ENCODE data around the gene CD4. TPM values are rescaled to one million over a fixed set of nuclear protein-coding genes. Genes with fewer than 3 reads are reported as not detected.

The CD4 gene
- total RNA-seq, 2 donors from 2014 or later, result 0.77 to 1.3 TPM

- Histone ChIP-seq H3K27ac (ENCODE audit: low read depth, low read length) (no peak overlapping the region), H3K36me3 (ENCODE audit: control insufficient read depth, insufficient read depth, low read length) (peaks cover 66% of the 10 kb centered on the region), H3K9ac (ENCODE audit: extremely low read depth, low read length, poor library complexity, severe bottlenecking) (no peak overlapping the region), H3K4me1 (ENCODE audit: control insufficient read depth, insufficient read depth, low read length) (no peaks in the 10 kb centered on the region), H3K4me3 (ENCODE audit: low read length) (no peak overlapping the region), H3K9me3 (ENCODE audit: control insufficient read depth, low read length) (no peaks in the 10 kb centered on the region), H3K27me3 (ENCODE audit: control insufficient read depth, insufficient read depth, low read length, poor library complexity, severe bottlenecking) (no peaks in the 10 kb centered on the region)
- H3K9me3 Mint-ChIP-seq, result no peaks in the 10 kb centered on the region
- no peak overlapping the region for H3K27ac Mint-ChIP-seq
- DNase-seq, result no peak
- WGBS, 2 experiments (ENCODE audit: insufficient coverage in 1 of 2, insufficient read length in 1 of 2), result 100% methylated on average over 1 of the region's 1 CpG; no CpG with 5 or more reads in 1 of the 2 experiments
- H3K27me3 Mint-ChIP-seq (ENCODE audit: insufficient read depth), result peaks cover 10% of the 10 kb centered on the region
- no peak overlapping the region for H3K4me3 Mint-ChIP-seq
- peaks cover 71% of the 10 kb centered on the region for H3K36me3 Mint-ChIP-seq (ENCODE audit: low read depth)
- peaks cover 6% of the 10 kb centered on the region for H3K4me1 Mint-ChIP-seq
- TF ChIP-seq CTCF (conservative IDR thresholded peaks at IDR 0.05), result no peak
Measured at GRCh38 chr12:6834254-6834653, 44.9 kb downstream of the CD4 start.

- no peak for DNase-seq
- Histone ChIP-seq H3K4me1 (ENCODE audit: control insufficient read depth, insufficient read depth, low read length) (peaks cover 2% of the 10 kb centered on the region), H3K27ac (ENCODE audit: low read depth, low read length) (no peak overlapping the region), H3K27me3 (ENCODE audit: control insufficient read depth, insufficient read depth, low read length, poor library complexity, severe bottlenecking) (no peaks in the 10 kb centered on the region), H3K4me3 (ENCODE audit: low read length) (no peak overlapping the region), H3K9ac (ENCODE audit: extremely low read depth, low read length, poor library complexity, severe bottlenecking) (no peak overlapping the region), H3K36me3 (ENCODE audit: control insufficient read depth, insufficient read depth, low read length) (peaks cover 69% of the 10 kb centered on the region), H3K9me3 (ENCODE audit: control insufficient read depth, low read length) (no peaks in the 10 kb centered on the region)
- 80 to 93% methylated on average over 3 to 5 of the region's 5 CpGs for WGBS, 2 experiments (ENCODE audit: insufficient coverage in 1 of 2, insufficient read length in 1 of 2)
- Mint-ChIP-seq H3K27me3 (ENCODE audit: insufficient read depth) (peaks cover 10% of the 10 kb centered on the region), H3K36me3 (ENCODE audit: low read depth) (peaks cover 73% of the 10 kb centered on the region), H3K4me3 (no peak overlapping the region), H3K9me3 (no peaks in the 10 kb centered on the region), H3K27ac (peak overlapping the region; percentile 0), H3K4me1 (peaks cover 6% of the 10 kb centered on the region)
- TF ChIP-seq CTCF (conservative IDR thresholded peaks at IDR 0.05), result no peak
Measured at GRCh38 chr12:6834873-6835272, 45.5 kb downstream of the CD4 start.

- H3K27me3 Mint-ChIP-seq (ENCODE audit: insufficient read depth), result peaks cover 10% of the 10 kb centered on the region
- Histone ChIP-seq H3K27ac (ENCODE audit: low read depth, low read length) (no peak overlapping the region), H3K36me3 (ENCODE audit: control insufficient read depth, insufficient read depth, low read length) (peaks cover 57% of the 10 kb centered on the region), H3K4me1 (ENCODE audit: control insufficient read depth, insufficient read depth, low read length) (peaks cover 4% of the 10 kb centered on the region), H3K9ac (ENCODE audit: extremely low read depth, low read length, poor library complexity, severe bottlenecking) (no peak overlapping the region), H3K27me3 (ENCODE audit: control insufficient read depth, insufficient read depth, low read length, poor library complexity, severe bottlenecking) (no peaks in the 10 kb centered on the region), H3K9me3 (ENCODE audit: control insufficient read depth, low read length) (no peaks in the 10 kb centered on the region), H3K4me3 (ENCODE audit: low read length) (no peak overlapping the region)
- DNase-seq, result no peak
- 87 to 93% methylated on average over 10 to 16 of the region's 16 CpGs for WGBS, 2 experiments (ENCODE audit: insufficient coverage in 1 of 2, insufficient read length in 1 of 2)
- TF ChIP-seq CTCF (conservative IDR thresholded peaks at IDR 0.05), result no peak
- H3K36me3 Mint-ChIP-seq (ENCODE audit: low read depth), result peaks cover 61% of the 10 kb centered on the region
- H3K4me3 Mint-ChIP-seq, result no peak overlapping the region
- H3K9me3 Mint-ChIP-seq, result no peaks in the 10 kb centered on the region
- peaks cover 21% of the 10 kb centered on the region for H3K4me1 Mint-ChIP-seq
- H3K27ac Mint-ChIP-seq, result no peak overlapping the region
Measured at GRCh38 chr12:6836851-6837250, 47.5 kb downstream of the CD4 start.
